HepG2 (cell line): ENCODE results near the gene AGPAT3. TPM values are rescaled to one million over a fixed set of nuclear protein-coding genes. Genes with fewer than 3 reads are reported as not detected.

Experiments
- ATAC-seq: fragments of 200-7000 bp; cut with Tn5 transposase; 3 replicates; pipeline ENCODE4 v1.9.1; 2020; ENCODE audit warnings: mild to moderate bottlenecking, moderate library complexity
- BruUV-seq: library from RNA; stranded (reverse); fragments of 400-500 nt; replicated peaks from 2 replicates; lab custom pipeline; 2021; lab: Mats Ljungman, UMichigan
- CTCF ChIA-PET: fragments of 300-600 bp; formaldehyde crosslinking; extraction: SDS; loops from one replicate; lab custom pipeline; 2021; ENCODE audit warnings: low total read pairs, inconsistent platforms, low intra/inter-chr PET ratio; lab: Yijun Ruan, JAX
- POLR2A ChIA-PET: fragments of 350-600 bp; sonication (Branson Sonifier 250); formaldehyde crosslinking; loops from one replicate; lab custom pipeline; 2020; ENCODE audit warnings: antibody characterized with exemption, inconsistent platforms; lab: Yijun Ruan, JAX
- DNase-seq: peaks from one replicate; pipeline ENCODE4 v3.0.0-alpha.2; 2015; ENCODE audit warnings: low spot score
- FAIRE-seq: peaks from 3 replicates; lab custom pipeline; 2011; peaks lifted over from hg19 to GRCh38; lab: Jason Lieb, UNC
- H2AFZ ChIP-seq: one replicate; pipeline ENCODE4 v1.6.1; 2011; ENCODE audit warnings: low read length, inconsistent platforms
- H3K27ac ChIP-seq: fragments of 300-600 bp; 3 replicates; pipeline ENCODE4 v1.8.0; 2011; ENCODE audit warnings: mixed run types, mild to moderate bottlenecking, mixed read lengths, low read length, inconsistent platforms; ENCODE audit not compliant: insufficient read depth; ENCODE audit errors: extremely low read length
- H3K27me3 ChIP-seq, 2 experiments: fragments of 200-600 bp in 1 of 2; 2 replicates in 1 of 2; 3 replicates in 1 of 2; pipeline versions ENCODE4 v1.6.0 to v1.8.0; 2011; ENCODE audit warnings: low read length in 2 of 2, mild to moderate bottlenecking in 2 of 2, moderate library complexity in 2 of 2, inconsistent platforms in 1 of 2; ENCODE audit not compliant: insufficient read depth in 2 of 2, control insufficient read depth in 1 of 2
- H3K36me3 ChIP-seq, 2 experiments: fragments of 200-600 bp in 1 of 2; replicated peaks in 1 of 2; 2 replicates in 1 of 2; 3 replicates in 1 of 2; pipeline versions ENCODE4 v1.5.1 to v1.8.0; 2011; ENCODE audit warnings: low read length in 2 of 2, inconsistent platforms in 1 of 2; ENCODE audit not compliant: insufficient read depth in 2 of 2, control insufficient read depth in 1 of 2
- H3K4me1 ChIP-seq: 2 replicates; pipeline ENCODE4 v1.5.1; 2012; ENCODE audit warnings: low read length, inconsistent platforms; ENCODE audit not compliant: insufficient read depth
- H3K4me2 ChIP-seq: 2 replicates; pipeline ENCODE4 v1.6.0; 2011; ENCODE audit warnings: low read depth, low read length, inconsistent platforms
- H3K4me3 ChIP-seq, 3 experiments: fragments of 200-600 bp in 1 of 3; sonication (generic), shearing (Covaris generic) in 1 of 3; replicated peaks in 1 of 3; 2 replicates each; pipeline ENCODE4 v1.5.1; 2011 to 2016; ENCODE audit warnings: low read length in 3 of 3, inconsistent platforms in 2 of 3, low read depth in 2 of 3, mild to moderate bottlenecking in 2 of 3, control low read depth in 1 of 3, mixed read lengths in 1 of 3; ENCODE audit not compliant: insufficient read depth in 1 of 3
- H3K79me2 ChIP-seq: one replicate; pipeline ENCODE4 v1.6.1; 2011; ENCODE audit warnings: low read length, inconsistent platforms; ENCODE audit not compliant: insufficient read depth
- H3K9ac ChIP-seq: 2 replicates; pipeline ENCODE4 v1.6.0; 2011; ENCODE audit warnings: mild to moderate bottlenecking, low read depth, low read length, inconsistent platforms; ENCODE audit not compliant: insufficient read depth
- H3K9me3 ChIP-seq: 2 replicates; pipeline ENCODE4 v1.5.1; 2012; ENCODE audit warnings: mild to moderate bottlenecking, low read length
- H4K20me1 ChIP-seq: 2 replicates; pipeline ENCODE4 v1.6.0; 2011; ENCODE audit warnings: inconsistent platforms, mild to moderate bottlenecking, low read length, moderate library complexity; ENCODE audit not compliant: insufficient read depth
- RBM22 ChIP-seq: fragments of 200-400 bp; formaldehyde crosslinking; optimal IDR thresholded peaks from 2 replicates; pipeline ENCODE3; 2017; ENCODE audit warnings: mild to moderate bottlenecking, low read length, moderate library complexity
- RERE ChIP-seq: IDR thresholded peaks from 2 replicates; pipeline ENCODE4 v1.6.1; 2016; ENCODE audit warnings: low read depth, missing genetic modification reagents, missing compliant biosample characterization
- TRIM22 ChIP-seq: fragments of 450-650 bp; IDR thresholded peaks from 2 replicates; pipeline ENCODE4 v1.6.1; 2017
- ZBTB2 ChIP-seq: sonication (generic); formaldehyde crosslinking; IDR thresholded peaks from 2 replicates; pipeline ENCODE4 v1.8.0; 2022; ENCODE audit warnings: low read depth, missing genetic modification reagents
- ZBTB7B ChIP-seq: sonication (generic); formaldehyde crosslinking; IDR thresholded peaks from 2 replicates; pipeline ENCODE4 v1.4.0; 2020; ENCODE audit warnings: missing genetic modification reagents
- ZNF678 ChIP-seq: sonication (generic); formaldehyde crosslinking; IDR thresholded peaks from 2 replicates; pipeline ENCODE4 v1.4.0; 2020; ENCODE audit warnings: mild to moderate bottlenecking, missing genetic modification reagents
- ZNF839 ChIP-seq: sonication (generic); formaldehyde crosslinking; IDR thresholded peaks from 2 replicates; pipeline ENCODE4 v1.4.0; 2020; ENCODE audit warnings: missing genetic modification reagents, mild to moderate bottlenecking, borderline replicate concordance
- WGBS: methylation state at CpG from one replicate; pipeline ENCODE4 v1.1.6; 2017; ENCODE audit warnings: low lambda C conversion rate; 5-methylcytosine and 5-hydroxymethylcytosine counted together
- in situ Hi-C: cut with HindIII; loops from 2 replicates; pipeline ENCODE4 v1.10.0; 2017; ENCODE audit warnings: low pct_unique_long_range_greater_than_20kb; ENCODE audit not compliant: extremely low pct_ligation_motif_present
- intact Hi-C: fragments of 100-400 bp; cut with micrococcal nuclease; formaldehyde crosslinking; loops from one replicate; pipeline ENCODE4 v1.10.0; 2022; ENCODE audit not compliant: unreplicated experiment
- polyA plus RNA-seq, 8 experiments: library from polyadenylated mRNA; depleted of rRNA in 3 of 8; stranded (reverse) in 7 of 8; unstranded in 1 of 8; fragments of >200 nt; fragmentation: Illumina TruSeq in 4 of 8; extraction: Trizol in 4 of 8; gene quantifications; 2 replicates each; pipeline versions ENCODE4 v1.2.1 to v1.2.3, GENCODE V29; 2011 to 2016; ENCODE audit warnings: low read depth in 4 of 8, missing spikeins in 1 of 8, mixed read lengths in 1 of 8; ENCODE audit not compliant: insufficient read depth in 1 of 8
- total RNA-seq, 5 experiments: library from RNA; depleted of rRNA; stranded (reverse); fragments of >200 nt; fragmentation: Illumina TruSeq; extraction: Trizol; gene quantifications; 2 replicates each; pipeline ENCODE4 v1.2.3, GENCODE V29; 2016; ENCODE audit warnings: low read depth in 1 of 5

AGPAT3 gene
- total and polyA plus RNA-seq, 2 of the 13 experiments (the other 11 are each of a cell fraction or from before 2014, with no cell fraction given): 32.2 to 54.4 TPM

GRCh38 chr21:43900078-43900385 lies 35.0 kb downstream of the AGPAT3 start:
- Histone ChIP-seq H3K27ac (no peak overlapping the region), H3K4me2 (no peak overlapping the region), H3K79me2 (peaks cover 54% of the 10 kb centered on the region), H3K4me3 (no peak overlapping the region), H3K4me1 (peaks cover 12% of the 10 kb centered on the region), H2AFZ (no peak overlapping the region), H3K9ac (no peak overlapping the region), H3K27me3 (no peaks in the 10 kb centered on the region), H3K36me3 (peaks cover 1 to 31% of the 10 kb centered on the region in 2 experiments; a peak in 4 of 5 replicates), H4K20me1 (0 out of 2 replicates have a peak, but pooled peaks cover 3% of the 10 kb centered on the region), H3K9me3 (no peaks in the 10 kb centered on the region)
- no peak for TF ChIP-seq ZBTB7B (CRISPR knock-in tag)
- TF ChIP-seq ZNF678 (CRISPR knock-in tag): no peak
- no peak for TF ChIP-seq RERE
- ATAC-seq (no peak), FAIRE-seq (no peak), DNase-seq (no peak)
- CTCF ChIA-PET: no interaction called here
- WGBS: 90% methylated on average over 1 of the region's 1 CpG
- intact Hi-C loops: no loop called here
- in situ Hi-C loops: no loop called here
- POLR2A ChIA-PET: no interaction called here
- BruUV-seq: no TSS peak

GRCh38 chr21:43900690-43901089 lies 35.7 kb downstream of the AGPAT3 start:
- no peak for DNase-seq
- no peak for ATAC-seq
- WGBS: 98% methylated on average over 6 of the region's 6 CpGs
- Histone ChIP-seq H4K20me1 (0 out of 2 replicates have a peak, but pooled peaks cover 3% of the 10 kb centered on the region), H3K36me3 (peaks cover 4 to 34% of the 10 kb centered on the region in 2 experiments), H3K4me2 (no peak overlapping the region), H3K79me2 (peaks cover 51% of the 10 kb centered on the region), H3K27me3 (no peaks in the 10 kb centered on the region), H2AFZ (no peak overlapping the region), H3K4me1 (peaks cover 12% of the 10 kb centered on the region), H3K4me3 (no peak overlapping the region), H3K27ac (no peak overlapping the region), H3K9ac (no peak overlapping the region), H3K9me3 (no peaks in the 10 kb centered on the region)
- CTCF ChIA-PET: no interaction called here
- intact Hi-C loops: no loop called here
- POLR2A ChIA-PET: no interaction called here
- no peak for FAIRE-seq
- in situ Hi-C loops: no loop called here
- no peak for TF ChIP-seq TRIM22
- no peak for TF ChIP-seq RBM22
- no peak for TF ChIP-seq ZBTB2
- TF ChIP-seq ZNF839 (CRISPR knock-in tag): no peak
- BruUV-seq: no TSS peak
